Aorta (tissue), 5 donors: ENCODE measurements around the gene WNK1. TPM values are rescaled to one million over a fixed set of nuclear protein-coding genes. Genes with fewer than 3 reads are reported as not detected.
"Not testable (repeated sequence)": the region's sequence is repeated elsewhere in the genome, so short reads cannot be mapped to it uniquely, and the experiment has no call there.

Experiments used
- ATAC-seq: fragments of 200-7000 bp; cut with Tn5 transposase; one replicate; pipeline ENCODE4 v1.9.1; 2022; ENCODE audit warnings: moderate library complexity; ENCODE audit not compliant: low FRiP score
- DNase-seq, 2 donors: peaks; one replicate each; pipeline ENCODE4 v3.0.0-alpha.2; 2020
- H3K27ac ChIP-seq, 2 donors: one replicate each; pipeline ENCODE4 v1.5.1; 2013; ENCODE audit warnings: low read length in 2 of 2, mild to moderate bottlenecking in 2 of 2, moderate library complexity in 2 of 2, control low read depth in 1 of 2, inconsistent platforms in 1 of 2, low read depth in 1 of 2
- H3K27me3 ChIP-seq, 2 donors: one replicate each; pipeline ENCODE4 v1.6.1; 2013; ENCODE audit warnings: control low read depth in 1 of 2, low read length in 1 of 2, mild to moderate bottlenecking in 1 of 2, moderate library complexity in 1 of 2; ENCODE audit not compliant: insufficient read depth in 2 of 2, control insufficient read depth in 1 of 2
- H3K36me3 ChIP-seq, 2 donors: one replicate each; pipeline ENCODE4 v1.6.1; 2013; ENCODE audit warnings: control low read depth in 1 of 2, low read length in 1 of 2, mild to moderate bottlenecking in 1 of 2; ENCODE audit not compliant: insufficient read depth in 2 of 2, control insufficient read depth in 1 of 2
- H3K4me1 ChIP-seq, 2 donors: one replicate each; pipeline ENCODE4 v1.6.1; 2013; ENCODE audit warnings: low read length in 2 of 2, control low read depth in 1 of 2, mild to moderate bottlenecking in 1 of 2, moderate library complexity in 1 of 2; ENCODE audit not compliant: insufficient read depth in 2 of 2, control insufficient read depth in 1 of 2
- H3K4me3 ChIP-seq, 2 donors: one replicate each; pipeline ENCODE4 v1.5.1; 2013; ENCODE audit warnings: low read length in 2 of 2, control low read depth in 1 of 2, mild to moderate bottlenecking in 1 of 2
- H3K9me3 ChIP-seq: one replicate; pipeline ENCODE4 v1.6.1; 2013; ENCODE audit warnings: mild to moderate bottlenecking, low read length; ENCODE audit not compliant: control insufficient read depth
- WGBS, 2 donors: extraction: QIAGEN DNeasy Blood & Tissue Kit; methylation state at CpG; one replicate each; pipeline ENCODE4 v1.1.7; 2013; 5-methylcytosine and 5-hydroxymethylcytosine counted together
- intact Hi-C, 2 donors: fragments of 100-400 bp; cut with DNase I; formaldehyde crosslinking; loops; one replicate each; pipeline versions ENCODE4 v1.14.2 to v1.15.0; 2022
- polyA plus RNA-seq, 2 donors: library from polyadenylated mRNA; stranded (reverse); fragments of 200-250 nt; gene quantifications; one replicate each; pipeline ENCODE4 v1.2.3, GENCODE V29; 2013
- total RNA-seq, 2 donors: library from RNA; stranded (reverse); fragmentation: NEBNext Ultra II Directional; extraction: Animal tissue kit (Norgen Biotek cat#: 25700); gene quantifications; one replicate each; pipeline ENCODE4 v1.2.1, GENCODE V29; 2021
- donor health status: healthy with polysubstance abuse.
- donor health status: Bipolar disorder and iron deficiency.
- donor health status: DM: no; HTN: no; CAD: no.
- donor health status: DM: no; HTN: no; CAD: no.
- donor health status: DM: yes; HTN: yes; CAD: no.

The WNK1 gene
- total and polyA plus RNA-seq, 4 donors: 22.3 to 226 (median 106) TPM

GRCh38 chr12:780750-781379, 28.5 kb downstream of the WNK1 start:
- no peak overlapping the region for H3K4me3 ChIP-seq
- no peaks in the 10 kb centered on the region for H3K27me3 ChIP-seq
- intact Hi-C loops: no loop called here
- H3K27ac ChIP-seq: no peak overlapping the region
- 62 to 67% methylated on average over 2 of the region's 2 CpGs for WGBS, 2 donors
- H3K4me1 ChIP-seq: peaks cover 0 to 7% of the 10 kb centered on the region in 2 donors
- H3K36me3 ChIP-seq: no peaks in the 10 kb centered on the region
- DNase-seq: no peak
- H3K9me3 ChIP-seq: no peaks in the 10 kb centered on the region
- ATAC-seq: no peak

- Histone ChIP-seq H3K27ac (no peak overlapping the region), H3K27me3 (no peaks in the 10 kb centered on the region), H3K9me3 (no peaks in the 10 kb centered on the region), H3K36me3 (no peaks in the 10 kb centered on the region), H3K4me3 (no peak overlapping the region), H3K4me1 (peaks cover 0 to 8% of the 10 kb centered on the region in 2 donors)
- WGBS, 2 donors: 91 to 92% methylated on average over 2 of the region's 2 CpGs
- DNase-seq (no peak), ATAC-seq (no peak)
- intact Hi-C loops: no loop called here
Measured at GRCh38 chr12:785706-786105, 33.3 kb downstream of the WNK1 start.

- no peak overlapping the region for H3K27ac ChIP-seq
- no peaks in the 10 kb centered on the region for H3K36me3 ChIP-seq
- WGBS, 2 donors: 80 to 82% methylated on average over 4 of the region's 4 CpGs
- intact Hi-C loops: no loop called here
- H3K4me3 ChIP-seq: no peak overlapping the region
- no peaks in the 10 kb centered on the region for H3K27me3 ChIP-seq
- no peak for DNase-seq
- no peaks in the 10 kb centered on the region for H3K9me3 ChIP-seq
- no peak for ATAC-seq
- H3K4me1 ChIP-seq: peaks cover 0 to 8% of the 10 kb centered on the region in 2 donors
Measured at GRCh38 chr12:788288-788687, 35.9 kb downstream of the WNK1 start.

- H3K9me3 ChIP-seq, H3K4me3 ChIP-seq, ATAC-seq, H3K27ac ChIP-seq, H3K36me3 ChIP-seq, H3K4me1 ChIP-seq, intact Hi-C loops, DNase-seq, H3K27me3 ChIP-seq: not testable (repeated sequence)
- WGBS, 2 donors: 53 to 93% methylated on average over 4 of the region's 4 CpGs
Measured at GRCh38 chr12:788762-789161, 36.4 kb downstream of the WNK1 start.

GRCh38 chr12:789852-790563, 37.6 kb downstream of the WNK1 start:
- peaks cover 0 to 8% of the 10 kb centered on the region in 2 donors for H3K4me1 ChIP-seq
- DNase-seq (no peak), ATAC-seq (no peak)
- no peak overlapping the region for H3K27ac ChIP-seq
- intact Hi-C loops: no loop called here
- no peak overlapping the region for H3K4me3 ChIP-seq
- no peaks in the 10 kb centered on the region for H3K27me3 ChIP-seq
- WGBS, 2 donors: 75 to 78% methylated on average over 3 of the region's 3 CpGs
- no peaks in the 10 kb centered on the region for H3K9me3 ChIP-seq
- no peaks in the 10 kb centered on the region for H3K36me3 ChIP-seq

- Histone ChIP-seq H3K4me3 (no peak overlapping the region), H3K27ac (no peak overlapping the region), H3K4me1 (peaks cover 0 to 8% of the 10 kb centered on the region in 2 donors), H3K9me3 (no peaks in the 10 kb centered on the region), H3K27me3 (no peaks in the 10 kb centered on the region), H3K36me3 (no peaks in the 10 kb centered on the region)
- no peak for ATAC-seq
- 84 to 91% methylated on average over 1 of the region's 1 CpG for WGBS, 2 donors
- intact Hi-C loops: no loop called here
- no peak for DNase-seq
Measured at GRCh38 chr12:790608-791007, 38.2 kb downstream of the WNK1 start.

GRCh38 chr12:793037-793436, 40.7 kb downstream of the WNK1 start:
- no peaks in the 10 kb centered on the region for H3K27me3 ChIP-seq
- WGBS, 2 donors: 83 to 84% methylated on average over 3 of the region's 3 CpGs
- no peaks in the 10 kb centered on the region for H3K9me3 ChIP-seq
- H3K36me3 ChIP-seq: no peaks in the 10 kb centered on the region
- H3K4me1 ChIP-seq: peaks cover 0 to 4% of the 10 kb centered on the region in 2 donors
- H3K27ac ChIP-seq: no peak overlapping the region
- no peak overlapping the region for H3K4me3 ChIP-seq
- intact Hi-C loops: no loop called here
- DNase-seq (no peak), ATAC-seq (no peak)

- ATAC-seq (no peak), DNase-seq (no peak)
- Histone ChIP-seq H3K36me3 (no peaks in the 10 kb centered on the region), H3K27me3 (no peaks in the 10 kb centered on the region), H3K4me3 (no peak overlapping the region), H3K27ac (no peak overlapping the region), H3K4me1 (peaks cover 0 to 4% of the 10 kb centered on the region in 2 donors), H3K9me3 (no peaks in the 10 kb centered on the region)
- intact Hi-C loops: no loop called here
Measured at GRCh38 chr12:793711-794110, 41.3 kb downstream of the WNK1 start.

GRCh38 chr12:795305-795704, 42.9 kb downstream of the WNK1 start:
- no peaks in the 10 kb centered on the region for H3K27me3 ChIP-seq
- no peak for ATAC-seq

More at GRCh38 chr12:795305-795704, 42.9 kb downstream of the WNK1 start:
- no peaks in the 10 kb centered on the region for H3K9me3 ChIP-seq
- intact Hi-C loops: no loop called here
- H3K4me1 ChIP-seq: no peaks in the 10 kb centered on the region
- no peak overlapping the region for H3K27ac ChIP-seq
- no peaks in the 10 kb centered on the region for H3K36me3 ChIP-seq
- DNase-seq: no peak
- no peak overlapping the region for H3K4me3 ChIP-seq
- 77 to 80% methylated on average over 4 of the region's 4 CpGs for WGBS, 2 donors
